T-helper 2 cell treated with Interferon-gamma antibody and Interleukin-4, amounts not matched to agents 5 μg/mL and 100 μg/mL, for 36 hours (primary cell): ENCODE measurements around the gene FBXO21.

Experiments used
- DNase-seq: peaks from one replicate; pipeline ENCODE4 v3.0.0; 2021; ENCODE audit warnings: low spot score
- H3K27ac Mint-ChIP-seq: one replicate; pipeline ENCODE4 v1.8.0; 2021; ENCODE audit warnings: mild to moderate bottlenecking, mixed read lengths
- H3K27me3 Mint-ChIP-seq: one replicate; pipeline ENCODE4 v1.8.0; 2021; ENCODE audit warnings: low read depth, mixed read lengths
- H3K36me3 Mint-ChIP-seq: one replicate; pipeline ENCODE4 v1.8.0; 2021; ENCODE audit warnings: low read depth, mixed read lengths
- H3K4me1 Mint-ChIP-seq: one replicate; pipeline ENCODE4 v1.8.0; 2021; ENCODE audit warnings: low read depth, mixed read lengths
- H3K4me3 Mint-ChIP-seq: one replicate; pipeline ENCODE4 v1.8.0; 2022; ENCODE audit warnings: mild to moderate bottlenecking, moderate library complexity, mixed read lengths
- H3K9me3 Mint-ChIP-seq: one replicate; pipeline ENCODE4 v1.8.0; 2021; ENCODE audit warnings: mixed read lengths

Gene FBXO21

GRCh38 chr12:117147639-117148038, 42.6 kb downstream of the FBXO21 start:
- DNase-seq, result no peak
- H3K36me3 Mint-ChIP-seq, result peaks cover 33% of the 10 kb centered on the region
- H3K4me3 Mint-ChIP-seq, result no peak overlapping the region
- H3K4me1 Mint-ChIP-seq, result peaks cover 29% of the 10 kb centered on the region
- no peak overlapping the region for H3K27ac Mint-ChIP-seq
- no peaks in the 10 kb centered on the region for H3K9me3 Mint-ChIP-seq
- H3K27me3 Mint-ChIP-seq, result no peaks in the 10 kb centered on the region

- Mint-ChIP-seq H3K4me1 (peaks cover 18% of the 10 kb centered on the region), H3K27ac (no peak overlapping the region), H3K27me3 (no peaks in the 10 kb centered on the region), H3K9me3 (no peaks in the 10 kb centered on the region), H3K36me3 (peaks cover 22% of the 10 kb centered on the region), H3K4me3 (no peak overlapping the region)
- DNase-seq, result no peak
Measured at GRCh38 chr12:117145597-117146154, 44.6 kb downstream of the FBXO21 start.

DNA sequence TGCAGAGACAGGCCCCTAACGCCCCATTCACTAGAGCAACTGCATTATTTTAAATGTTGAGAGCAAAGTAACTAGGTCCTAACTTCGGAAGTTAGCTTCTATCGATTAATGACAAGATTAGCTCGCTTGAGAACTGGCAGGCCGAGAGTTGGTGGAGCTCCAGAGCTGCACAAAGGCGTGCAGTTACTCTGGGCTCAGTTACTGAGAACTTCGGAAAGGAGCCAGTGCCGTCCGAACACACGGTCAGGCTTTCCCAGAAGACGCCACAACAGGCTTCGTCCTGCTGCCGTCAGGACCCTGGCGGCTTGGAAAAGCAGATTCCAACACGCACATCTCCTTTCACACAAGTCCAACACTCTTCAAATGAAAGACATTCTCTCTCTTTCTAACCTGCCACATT, 45.7 kb downstream of the FBXO21 start:
- Mint-ChIP-seq H3K4me1 (peaks cover 11% of the 10 kb centered on the region), H3K36me3 (peaks cover 17% of the 10 kb centered on the region), H3K27me3 (no peaks in the 10 kb centered on the region), H3K9me3 (no peaks in the 10 kb centered on the region), H3K27ac (no peak overlapping the region), H3K4me3 (no peak overlapping the region)
- no peak for DNase-seq

GRCh38 chr12:117143008-117143532, 47.2 kb downstream of the FBXO21 start:
- no peak for DNase-seq
- Mint-ChIP-seq H3K9me3 (no peaks in the 10 kb centered on the region), H3K36me3 (peaks cover 14% of the 10 kb centered on the region), H3K4me3 (no peak overlapping the region), H3K27me3 (no peaks in the 10 kb centered on the region), H3K27ac (no peak overlapping the region), H3K4me1 (peaks cover 2% of the 10 kb centered on the region)

- H3K4me3 Mint-ChIP-seq, result no peak overlapping the region
- peaks cover 10% of the 10 kb centered on the region for H3K36me3 Mint-ChIP-seq
- H3K4me1 Mint-ChIP-seq, result no peaks in the 10 kb centered on the region
- no peaks in the 10 kb centered on the region for H3K27me3 Mint-ChIP-seq
- no peaks in the 10 kb centered on the region for H3K9me3 Mint-ChIP-seq
- no peak for DNase-seq
- no peak overlapping the region for H3K27ac Mint-ChIP-seq
Measured at GRCh38 chr12:117142094-117142493, 48.2 kb downstream of the FBXO21 start.

DNA sequence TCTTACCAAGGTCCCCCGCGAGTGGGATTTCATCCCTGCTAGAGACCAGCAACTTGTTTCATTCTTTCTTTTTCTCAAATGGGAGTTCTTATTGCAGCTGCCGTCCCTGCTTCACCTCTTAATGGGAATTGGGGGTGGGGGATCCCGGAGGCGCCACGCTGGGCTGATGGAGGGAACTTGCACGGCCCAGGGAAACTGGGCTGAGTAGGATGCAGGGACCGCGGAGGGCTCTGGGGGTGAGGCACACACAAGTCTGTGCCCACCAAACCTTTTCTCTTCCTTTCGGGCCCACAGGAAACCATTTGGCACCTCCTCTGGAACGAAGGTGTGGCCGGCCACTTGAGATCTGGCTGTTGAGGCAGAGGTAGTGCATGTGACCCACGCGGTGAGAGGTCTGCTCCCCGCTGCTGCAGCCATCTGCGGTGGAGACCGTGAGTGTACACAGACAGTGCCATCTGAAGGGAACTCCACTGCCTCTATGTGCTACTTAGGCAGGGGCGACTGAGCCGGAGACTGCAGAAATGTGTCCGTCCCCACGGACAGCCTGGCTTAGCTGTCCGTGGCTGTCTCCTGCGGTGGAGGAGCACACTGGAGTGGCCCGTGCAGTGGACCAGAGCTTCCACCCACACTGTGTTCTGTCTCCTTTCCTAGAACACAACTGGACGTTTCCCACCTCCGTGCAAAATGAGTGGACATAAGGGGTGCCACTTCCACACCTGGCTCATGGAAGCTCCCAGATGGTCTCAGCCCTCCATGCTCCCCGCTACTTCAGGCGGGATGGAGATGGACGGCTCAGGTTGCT, 49.0 kb downstream of the FBXO21 start:
- Mint-ChIP-seq H3K27ac (no peak overlapping the region), H3K36me3 (peaks cover 10% of the 10 kb centered on the region), H3K9me3 (no peaks in the 10 kb centered on the region), H3K27me3 (no peaks in the 10 kb centered on the region), H3K4me1 (no peaks in the 10 kb centered on the region), H3K4me3 (no peak overlapping the region)
- no peak for DNase-seq

- no peak for DNase-seq
Measured at GRCh38 chr12:117140397-117141096, 49.7 kb downstream of the FBXO21 start.

DNA sequence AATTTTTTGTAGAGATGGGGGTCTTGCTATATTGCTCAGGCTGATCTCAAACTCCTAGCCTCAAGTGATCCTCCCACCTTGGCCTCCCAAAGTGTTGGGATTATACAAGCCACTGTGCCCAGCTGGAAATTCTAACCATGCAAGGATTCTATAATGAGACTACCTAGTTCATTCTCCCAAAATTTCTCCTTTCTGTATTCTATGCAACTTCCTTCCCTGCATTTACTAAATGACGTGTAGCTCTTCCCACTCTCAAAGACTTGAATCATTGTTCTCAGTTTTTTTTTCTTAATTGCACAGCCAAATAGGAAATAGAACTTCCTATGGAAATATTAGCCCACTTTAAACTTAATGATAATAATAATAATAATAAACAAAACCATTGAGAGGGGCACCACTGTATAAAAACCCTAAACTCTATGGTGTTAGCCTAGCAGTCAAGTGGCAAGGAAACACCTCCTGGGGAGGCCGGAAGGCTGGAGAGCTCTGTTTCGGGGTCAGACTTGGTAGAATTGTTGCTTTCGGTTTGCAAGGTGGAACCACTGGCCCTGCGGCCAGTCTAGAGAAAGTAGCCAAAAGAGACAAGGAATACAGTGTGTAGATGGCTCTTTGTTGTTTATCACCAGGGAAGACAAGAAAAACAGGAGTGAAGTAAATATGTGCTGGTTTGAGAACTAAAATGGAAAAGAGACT, 51.1 kb downstream of the FBXO21 start:
- no peak for DNase-seq
- peaks cover 3% of the 10 kb centered on the region for H3K36me3 Mint-ChIP-seq
- H3K27ac Mint-ChIP-seq, result no peak overlapping the region
- H3K27me3 Mint-ChIP-seq, result no peaks in the 10 kb centered on the region
- H3K9me3 Mint-ChIP-seq, result no peaks in the 10 kb centered on the region
- H3K4me3 Mint-ChIP-seq, result no peak overlapping the region
- peaks cover 6% of the 10 kb centered on the region for H3K4me1 Mint-ChIP-seq

More at GRCh38 chr12:117140397-117141096, 49.7 kb downstream of the FBXO21 start:
- H3K36me3 Mint-ChIP-seq, result peaks cover 5% of the 10 kb centered on the region
- no peak overlapping the region for H3K27ac Mint-ChIP-seq
- no peaks in the 10 kb centered on the region for H3K9me3 Mint-ChIP-seq
- no peak overlapping the region for H3K4me3 Mint-ChIP-seq
- H3K4me1 Mint-ChIP-seq, result peaks cover 4% of the 10 kb centered on the region
- H3K27me3 Mint-ChIP-seq, result no peaks in the 10 kb centered on the region

DNA sequence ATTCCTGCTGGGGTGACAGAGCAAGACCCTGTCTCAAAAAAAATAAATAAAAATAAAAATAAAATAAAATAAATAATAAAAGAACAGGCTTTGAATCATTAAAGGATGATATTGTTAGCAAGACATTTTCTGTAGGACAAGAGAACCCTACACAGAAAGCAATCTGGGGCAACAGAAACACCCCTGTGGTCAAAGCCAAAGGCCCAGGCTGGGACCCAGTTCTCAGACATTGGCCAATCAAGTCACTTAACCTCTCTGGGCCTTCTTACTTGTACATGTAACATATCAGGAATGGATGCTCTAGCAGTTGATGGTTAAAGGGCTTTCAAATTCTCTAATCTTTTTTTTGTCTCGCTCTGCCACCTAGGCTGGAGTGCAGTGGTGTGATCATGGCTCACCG, 55.5 kb downstream of the FBXO21 start:
- no peaks in the 10 kb centered on the region for H3K27me3 Mint-ChIP-seq
- no peak for DNase-seq
- H3K36me3 Mint-ChIP-seq, result no peaks in the 10 kb centered on the region
- peaks cover 13% of the 10 kb centered on the region for H3K4me1 Mint-ChIP-seq
- H3K27ac Mint-ChIP-seq, result no peak overlapping the region
- H3K9me3 Mint-ChIP-seq, result no peaks in the 10 kb centered on the region
- H3K4me3 Mint-ChIP-seq, result no peak overlapping the region

DNA sequence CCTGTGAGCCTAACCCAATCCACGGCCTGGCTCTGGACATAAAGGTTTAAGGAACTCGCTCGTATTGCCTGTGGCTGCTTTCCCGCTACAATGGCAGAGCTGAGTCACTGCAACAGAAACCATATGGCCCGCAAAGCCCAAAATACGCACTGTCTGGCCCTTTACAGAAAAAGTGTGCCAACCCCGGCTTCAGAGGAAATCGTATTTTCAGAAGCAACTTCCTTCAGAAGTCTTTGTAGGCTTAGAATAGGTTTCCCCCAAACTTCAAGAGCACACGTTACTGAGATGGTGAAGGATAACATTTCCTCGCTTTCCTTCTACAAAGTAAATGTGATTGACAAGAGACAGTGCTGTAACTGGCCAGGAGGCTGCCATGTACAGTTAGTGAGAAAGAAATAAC, 56.2 kb downstream of the FBXO21 start:
- Mint-ChIP-seq H3K27me3 (no peaks in the 10 kb centered on the region), H3K27ac (peak overlapping the region; percentile 82), H3K9me3 (no peaks in the 10 kb centered on the region), H3K4me1 (peaks cover 13% of the 10 kb centered on the region), H3K36me3 (no peaks in the 10 kb centered on the region), H3K4me3 (peak overlapping the region; percentile 22)
- peak; percentile 84 for DNase-seq

- H3K4me1 Mint-ChIP-seq, result peaks cover 10% of the 10 kb centered on the region
- H3K9me3 Mint-ChIP-seq, result peaks cover 9% of the 10 kb centered on the region
- H3K36me3 Mint-ChIP-seq, result peaks cover 2% of the 10 kb centered on the region
- no peaks in the 10 kb centered on the region for H3K27me3 Mint-ChIP-seq
- H3K27ac Mint-ChIP-seq, result no peak overlapping the region
- DNase-seq, result no peak
- H3K4me3 Mint-ChIP-seq, result no peak overlapping the region
Measured at GRCh38 chr12:117130801-117131200, 59.5 kb downstream of the FBXO21 start.

DNA sequence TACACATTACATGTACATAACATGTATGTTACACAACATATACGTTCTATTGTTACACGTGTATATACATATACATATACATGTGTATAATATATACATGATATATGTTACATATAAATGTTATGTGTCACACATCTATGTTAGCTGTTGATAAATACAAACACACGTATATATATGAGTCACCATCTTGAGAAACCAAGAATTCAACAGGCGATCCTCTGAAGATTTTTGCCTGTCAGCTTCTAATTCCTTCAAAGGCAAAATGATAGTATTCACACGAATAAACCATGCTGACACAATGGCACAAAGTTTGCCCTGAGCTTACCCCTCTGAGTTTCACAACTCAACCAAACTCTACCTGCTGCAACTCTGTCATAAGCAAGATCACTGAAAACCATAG, 60.9 kb downstream of the FBXO21 start:
- no peak for DNase-seq
- Mint-ChIP-seq H3K4me3 (no peak overlapping the region), H3K9me3 (peaks cover 9% of the 10 kb centered on the region), H3K4me1 (peaks cover 9% of the 10 kb centered on the region), H3K27me3 (no peaks in the 10 kb centered on the region), H3K36me3 (peaks cover 2% of the 10 kb centered on the region), H3K27ac (no peak overlapping the region)

GRCh38 chr12:117127933-117128823, 62.1 kb downstream of the FBXO21 start:
- H3K4me1 Mint-ChIP-seq, result no peaks in the 10 kb centered on the region
- peaks cover 9% of the 10 kb centered on the region for H3K9me3 Mint-ChIP-seq
- no peak for DNase-seq
- H3K4me3 Mint-ChIP-seq, result no peak overlapping the region
- peaks cover 2% of the 10 kb centered on the region for H3K36me3 Mint-ChIP-seq
- no peaks in the 10 kb centered on the region for H3K27me3 Mint-ChIP-seq
- H3K27ac Mint-ChIP-seq, result no peak overlapping the region
